Superior temporal gyrus (tissue), 1 donor: ENCODE data around the gene SYNPO2.
"Not testable (repeated sequence)": the region's sequence is repeated elsewhere in the genome, so short reads cannot be mapped to it uniquely, and the experiment has no call there.

Experiments
- DNase-seq: peaks from one replicate; pipeline ENCODE4 v3.0.0-alpha.2; 2016; ENCODE audit errors: extremely low spot score

The SYNPO2 gene

DNA sequence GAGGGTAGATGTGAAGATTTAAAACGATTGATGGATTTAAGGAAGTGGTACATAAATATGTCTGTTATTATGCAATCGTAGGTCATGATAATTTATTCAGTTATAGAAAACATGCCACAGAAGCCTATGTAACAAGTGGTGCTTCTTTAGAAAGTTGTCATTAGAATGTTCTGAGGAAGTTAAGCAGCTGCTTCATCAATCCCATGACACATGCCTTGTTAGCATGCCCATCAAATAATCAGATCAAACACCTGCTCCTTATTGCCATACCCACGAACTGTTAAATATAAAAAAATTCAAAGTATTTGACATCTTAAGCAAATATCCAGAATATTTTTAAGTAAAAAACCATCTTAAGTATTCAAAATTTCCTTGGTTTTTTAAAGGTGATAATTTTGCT, 170.6 kb downstream of the SYNPO2 start:
- DNase-seq: no peak

DNA sequence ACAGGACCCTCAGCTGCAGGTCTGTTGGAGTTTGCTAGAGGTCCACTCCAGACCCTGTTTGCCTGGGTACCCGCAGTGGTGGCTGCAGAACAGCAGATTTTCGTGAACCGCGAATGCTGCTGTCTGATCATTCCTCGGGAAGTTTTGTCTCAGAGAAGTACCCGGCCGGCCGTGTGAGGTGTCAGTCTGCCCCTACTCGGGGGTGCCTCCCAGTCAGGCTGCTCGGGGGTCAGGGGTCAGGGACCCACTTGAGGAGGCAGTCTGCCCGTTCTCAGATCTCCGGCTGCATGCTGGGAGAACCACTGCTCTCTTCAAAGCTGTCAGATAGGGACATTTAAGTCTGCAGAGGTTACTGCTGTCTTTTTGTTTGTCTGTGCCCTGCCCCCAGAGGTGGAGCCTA, 178.5 kb downstream of the SYNPO2 start:
- DNase-seq: not testable (repeated sequence)

DNA sequence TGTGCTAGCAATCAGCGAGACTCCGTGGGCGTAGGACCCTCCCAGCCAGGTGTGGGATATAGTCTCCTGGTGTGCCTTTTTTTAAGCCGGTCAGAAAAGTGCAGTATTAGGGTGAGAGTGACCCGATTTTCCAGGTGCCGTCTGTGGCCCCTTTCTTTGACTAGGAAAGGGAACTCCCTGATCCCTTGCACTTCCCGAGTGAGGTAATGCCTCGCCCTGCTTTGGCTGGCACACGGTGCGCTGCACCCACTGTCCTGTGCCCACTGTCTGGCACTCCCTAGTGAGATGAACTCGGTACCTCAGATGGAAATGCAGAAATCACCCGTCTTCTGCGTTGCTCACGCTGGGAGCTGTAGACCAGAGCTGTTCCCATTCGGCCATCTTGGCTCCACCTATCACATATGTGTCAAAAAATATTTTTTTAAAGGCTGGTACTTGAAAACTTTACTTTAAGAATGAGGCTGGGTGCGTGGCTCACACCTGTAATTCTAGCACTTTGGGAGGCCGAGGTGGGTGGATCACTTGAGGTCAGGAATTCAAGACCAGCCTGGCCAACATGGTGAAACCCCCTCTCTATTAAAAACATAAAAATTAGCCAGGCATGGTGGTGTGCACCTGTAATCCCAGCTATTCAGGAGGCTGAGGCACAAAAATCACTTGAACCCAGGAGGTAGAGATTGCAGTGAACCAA, 179.2 kb downstream of the SYNPO2 start:
- DNase-seq: not testable (repeated sequence)

DNA sequence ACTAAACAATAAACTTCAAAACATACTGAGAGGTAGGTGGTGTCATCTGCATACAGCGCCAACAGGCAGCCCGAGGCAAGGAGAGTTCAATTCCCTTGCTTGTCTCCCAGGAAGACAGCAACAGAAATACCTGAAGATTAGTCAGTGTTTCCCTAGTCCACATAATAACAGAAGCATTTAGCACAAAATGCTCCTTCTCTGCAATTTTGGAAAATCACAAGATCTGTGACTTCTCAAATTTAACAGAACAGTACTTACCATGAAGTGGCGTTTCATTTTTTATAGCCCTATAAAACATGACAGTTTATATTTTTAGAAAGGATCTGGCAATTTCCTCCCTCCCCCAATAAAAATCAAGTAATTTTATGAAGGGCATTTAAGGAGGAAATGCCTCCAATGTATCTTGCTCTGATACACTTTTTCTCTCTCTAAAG, 179.9 kb downstream of the SYNPO2 start:
- DNase-seq: no peak

DNA sequence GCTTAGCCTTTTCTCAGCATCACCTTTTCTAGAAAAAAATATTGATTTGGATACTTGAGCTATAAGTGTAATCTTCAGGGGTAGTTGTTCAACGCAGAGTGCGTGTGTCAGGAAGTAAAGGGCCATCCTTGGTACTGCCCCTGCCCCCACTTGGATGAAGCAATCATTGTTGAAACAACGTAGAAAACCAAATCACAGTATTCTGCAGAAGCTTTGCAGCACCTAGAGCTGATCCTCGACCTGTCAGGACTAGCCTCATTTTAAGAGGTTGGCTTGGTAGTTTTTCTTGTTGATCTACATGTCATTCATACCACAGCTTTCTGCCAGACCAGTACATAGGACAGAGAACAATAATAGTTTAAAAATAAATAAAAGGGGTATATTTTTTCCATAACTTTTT, 181.6 kb downstream of the SYNPO2 start:
- no peak for DNase-seq

DNA sequence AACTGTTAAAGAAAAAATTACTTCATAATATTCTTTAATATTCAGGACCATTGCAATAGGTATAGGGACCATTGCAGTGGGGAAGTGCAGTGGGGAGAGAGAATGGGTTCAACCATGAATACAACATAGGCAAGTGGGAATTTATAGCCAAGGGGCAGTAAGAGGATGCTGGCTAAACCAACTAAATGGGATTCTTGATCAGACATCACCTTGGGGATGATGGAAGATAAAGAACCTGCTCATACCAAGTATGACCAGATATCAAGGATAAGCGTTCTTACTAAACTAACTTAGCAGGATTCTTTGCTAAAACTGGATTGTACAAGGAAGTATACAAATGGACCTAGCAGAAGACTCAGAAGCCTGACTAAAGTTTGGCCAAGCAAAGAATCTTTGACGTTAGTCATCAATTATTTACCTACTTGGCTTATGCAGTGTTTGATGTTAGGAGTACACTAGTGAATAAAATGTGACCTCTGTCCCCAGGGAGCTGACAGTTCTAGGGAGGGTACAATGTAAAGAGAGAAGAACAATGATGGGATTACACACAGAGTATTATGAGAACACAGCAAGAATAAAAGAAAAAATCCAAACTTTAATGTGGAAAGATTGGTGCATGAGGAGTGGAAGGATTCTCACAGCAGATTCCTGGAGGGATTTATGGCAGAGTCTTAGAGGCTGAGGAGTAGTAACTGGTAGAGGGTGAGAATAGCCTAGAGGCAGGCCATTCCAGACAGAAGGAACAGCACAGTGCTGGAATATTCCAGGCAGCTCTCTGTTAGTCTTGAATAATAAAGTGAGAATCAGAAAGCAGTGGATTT, 192.3 kb downstream of the SYNPO2 start:
- no peak for DNase-seq

DNA sequence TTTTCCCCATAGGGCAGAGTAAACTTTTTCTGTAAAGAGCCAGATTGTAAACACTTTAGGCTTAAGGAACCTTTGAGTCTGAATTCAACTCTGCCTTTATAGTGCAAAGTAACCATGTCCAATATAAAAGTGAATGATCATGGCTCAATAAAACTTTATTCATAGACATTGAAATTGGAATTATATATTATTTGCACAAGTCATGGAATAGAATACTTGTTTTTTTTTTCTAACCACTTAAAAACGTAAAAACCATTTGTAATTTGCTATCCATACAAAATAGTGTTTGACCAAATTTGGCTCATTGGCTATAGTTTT, 192.8 kb downstream of the SYNPO2 start:
- no peak for DNase-seq

DNA sequence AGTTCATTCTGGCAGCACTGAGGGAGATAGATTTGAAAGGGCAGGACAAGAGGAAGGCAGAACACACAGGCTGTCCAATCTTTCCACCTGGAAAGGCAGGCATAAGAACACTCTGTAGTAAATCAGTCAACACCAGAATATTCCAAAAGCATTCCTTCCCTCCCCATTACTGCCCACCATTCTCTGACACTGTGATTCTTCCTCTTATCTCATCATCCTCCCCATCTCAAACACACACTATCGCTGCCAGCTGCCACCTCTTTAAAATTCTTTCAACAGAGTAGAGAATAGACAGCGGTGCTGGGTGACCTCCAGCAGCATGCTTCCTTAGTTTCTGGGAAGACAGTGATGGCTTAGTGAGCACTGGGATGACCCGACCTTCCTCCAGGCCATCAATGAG, 193.3 kb downstream of the SYNPO2 start:
- no peak for DNase-seq

DNA sequence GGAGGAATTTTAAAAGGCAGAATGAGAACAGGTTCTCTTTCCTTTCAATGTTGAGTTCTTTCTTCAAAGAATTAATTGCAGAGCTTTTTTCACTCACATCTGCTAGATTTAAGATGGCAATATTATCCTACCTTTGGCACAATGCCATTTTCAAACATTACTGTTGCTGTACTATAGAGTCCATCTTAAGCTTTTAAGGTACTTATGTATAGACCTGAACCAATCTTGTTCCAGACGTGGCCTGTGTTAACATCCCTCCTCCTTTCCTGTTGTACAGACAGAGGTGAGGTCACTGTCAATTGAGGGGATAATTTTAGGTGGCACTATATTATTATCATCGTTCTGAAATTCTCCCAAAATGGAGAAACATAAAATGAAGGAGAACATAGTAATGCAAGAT, 194.0 kb downstream of the SYNPO2 start:
- DNase-seq: no peak

DNA sequence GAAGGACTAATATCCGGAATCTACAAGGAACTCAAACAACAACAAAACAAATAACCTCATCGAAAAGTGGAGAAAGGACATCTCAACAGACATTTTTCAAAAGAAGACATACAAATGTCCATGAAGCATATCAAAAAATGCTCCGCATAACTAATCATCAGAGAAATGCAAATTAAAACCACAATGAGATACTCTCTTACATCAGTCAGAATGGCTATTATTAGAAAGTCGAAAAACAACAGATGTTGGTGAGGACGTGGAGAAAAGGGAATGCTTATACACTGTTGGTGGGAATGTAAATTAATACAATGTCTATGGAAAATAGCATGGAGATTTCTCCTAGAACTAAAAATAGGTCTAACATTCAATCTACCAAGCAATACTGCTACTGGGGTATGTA, 195.9 kb downstream of the SYNPO2 start:
- no peak for DNase-seq

DNA sequence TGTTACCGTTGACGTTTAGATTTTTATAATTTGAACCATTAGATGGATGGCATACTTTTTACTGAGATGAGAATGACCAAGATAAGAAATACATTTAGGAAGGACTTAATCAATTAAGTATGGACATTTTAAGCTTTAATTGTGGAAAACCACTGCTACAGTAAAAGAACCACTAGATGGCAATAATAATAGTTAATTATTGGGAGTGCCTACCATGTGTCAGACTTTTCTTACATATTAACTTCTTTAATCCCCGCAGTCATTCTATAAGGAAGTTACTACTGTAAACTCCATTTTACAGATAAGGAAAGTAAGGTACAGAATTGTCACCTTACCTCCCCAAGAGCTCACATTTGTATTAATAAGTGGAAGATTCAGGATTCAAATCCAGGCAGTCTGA, 198.5 kb downstream of the SYNPO2 start:
- no peak for DNase-seq

DNA sequence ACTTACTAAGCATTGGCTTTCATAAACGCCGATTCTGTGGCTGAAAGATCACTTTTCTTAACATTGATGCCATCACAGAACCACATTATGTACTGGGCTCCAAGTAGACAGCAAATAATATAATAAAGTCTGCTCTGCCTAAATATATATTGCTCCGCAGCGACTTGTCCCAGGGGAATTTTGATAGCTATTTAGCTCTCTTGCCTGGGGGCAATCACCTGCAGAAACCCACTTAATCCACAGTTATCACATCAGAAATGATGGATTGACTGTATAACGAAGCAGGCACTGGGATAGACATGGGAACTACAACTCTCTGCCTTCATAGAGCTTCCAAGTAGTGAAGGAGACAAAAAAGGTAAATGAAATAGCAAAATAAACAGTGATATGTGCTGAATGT, 199.0 kb downstream of the SYNPO2 start:
- DNase-seq: no peak

DNA sequence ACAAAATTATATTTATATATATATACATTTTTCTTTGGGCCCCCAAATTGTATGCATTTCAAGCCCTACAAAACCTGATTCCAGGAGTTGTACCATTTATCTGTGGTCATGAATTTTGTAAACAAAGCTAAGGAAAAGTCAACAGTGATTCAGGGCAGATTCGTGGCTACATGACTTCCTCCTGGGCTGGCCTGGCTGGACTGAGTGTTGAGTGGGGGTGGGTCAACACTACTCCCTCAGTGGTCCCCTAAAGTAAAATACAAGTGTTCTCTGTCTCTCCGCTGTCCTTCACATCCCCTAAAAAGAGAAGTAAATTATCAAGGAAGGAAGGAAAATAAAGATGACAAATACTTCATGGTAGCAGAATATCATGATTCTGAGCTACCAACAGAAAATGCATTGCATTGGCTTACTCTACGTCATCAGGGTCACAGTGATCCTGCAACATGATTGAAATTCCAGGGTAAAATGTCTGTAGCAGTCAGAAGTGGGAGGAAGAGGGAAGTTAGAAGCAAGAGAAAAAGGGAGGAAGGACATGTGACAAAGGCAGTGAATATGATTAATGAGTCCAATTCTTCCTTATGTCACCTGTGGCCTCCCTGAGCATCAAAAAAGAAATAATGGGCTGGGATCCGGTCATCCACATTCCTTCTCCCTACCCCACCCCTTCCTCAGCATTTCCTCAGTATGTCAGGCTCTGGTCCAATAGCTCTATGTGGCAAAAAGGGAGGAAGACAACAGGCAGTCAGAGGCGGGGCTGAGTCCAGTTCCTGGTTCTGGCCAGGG, 204.6 kb downstream of the SYNPO2 start:
- DNase-seq: no peak

DNA sequence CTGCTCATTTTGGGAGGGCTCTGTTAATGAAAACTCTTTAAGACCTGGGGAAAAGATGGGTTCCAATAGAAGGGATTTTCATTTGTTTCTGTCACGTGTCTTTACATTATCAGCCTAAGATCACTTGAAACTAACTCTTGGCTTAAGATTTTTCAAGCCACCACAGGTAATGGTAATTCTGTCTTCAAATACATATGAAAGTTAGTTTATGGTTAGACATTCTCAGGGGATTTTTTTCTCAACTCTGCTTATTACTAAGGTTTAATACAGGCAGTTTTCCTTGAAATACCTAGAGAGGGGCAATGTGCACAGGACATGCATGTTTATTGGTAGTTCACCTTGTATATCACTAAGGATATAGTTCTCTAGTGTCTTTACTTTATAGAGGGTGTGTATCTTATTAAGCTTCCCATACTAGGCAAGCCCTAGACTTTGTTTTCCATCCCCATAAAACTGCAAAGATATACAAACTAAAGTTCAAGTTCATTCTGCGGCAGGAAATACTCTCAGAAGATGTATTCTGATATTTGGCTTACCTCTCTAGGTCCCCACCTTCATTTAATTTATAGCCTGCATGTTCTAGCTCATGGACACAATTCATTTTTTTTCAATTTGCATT, 208.7 kb downstream of the SYNPO2 start:
- no peak for DNase-seq

DNA sequence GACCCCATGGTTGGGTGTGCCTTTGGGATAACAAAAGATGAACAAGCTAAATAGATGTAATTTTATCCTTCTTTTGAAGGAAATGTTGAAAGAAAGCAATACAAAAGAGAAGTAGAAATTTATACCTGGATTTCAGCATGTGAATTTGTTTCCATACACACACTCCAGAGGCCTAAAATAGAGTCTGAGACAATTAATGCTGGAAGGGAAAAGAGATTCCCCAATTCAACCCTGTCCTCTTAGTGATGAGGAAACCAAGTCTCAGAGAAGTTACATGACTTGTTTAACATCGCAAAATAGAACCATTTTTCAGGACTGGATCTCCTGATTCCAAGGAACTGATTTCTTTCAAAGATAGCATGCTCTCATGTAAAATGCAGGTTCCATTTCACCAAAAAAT, 209.7 kb downstream of the SYNPO2 start:
- no peak for DNase-seq

DNA sequence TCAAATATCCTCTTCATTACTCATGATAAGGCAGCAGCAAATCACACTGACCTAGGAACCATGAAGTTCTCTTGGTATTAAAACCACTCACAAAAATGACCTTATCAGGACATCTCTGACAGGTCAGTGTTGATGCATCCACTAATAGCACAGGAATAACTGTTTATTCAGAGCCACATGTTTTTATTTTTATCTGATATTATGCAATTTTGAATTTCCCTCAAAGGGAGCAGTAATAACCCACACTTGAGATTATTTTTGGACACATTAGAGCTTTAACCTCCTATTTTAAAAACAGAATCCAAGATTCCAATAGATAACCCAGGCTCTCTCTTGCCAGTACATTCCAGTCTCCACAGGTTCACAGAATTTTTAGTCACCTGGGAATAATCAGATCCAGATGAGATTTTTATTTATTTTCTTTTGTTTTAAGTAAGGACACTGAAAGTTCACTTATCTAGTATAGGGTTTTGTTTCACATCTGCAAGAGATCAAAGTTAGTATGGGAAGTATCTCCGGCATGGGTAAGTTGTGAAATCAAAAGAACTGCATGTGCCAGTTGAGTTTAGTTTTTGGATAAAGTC, 210.7 kb downstream of the SYNPO2 start:
- no peak for DNase-seq

DNA sequence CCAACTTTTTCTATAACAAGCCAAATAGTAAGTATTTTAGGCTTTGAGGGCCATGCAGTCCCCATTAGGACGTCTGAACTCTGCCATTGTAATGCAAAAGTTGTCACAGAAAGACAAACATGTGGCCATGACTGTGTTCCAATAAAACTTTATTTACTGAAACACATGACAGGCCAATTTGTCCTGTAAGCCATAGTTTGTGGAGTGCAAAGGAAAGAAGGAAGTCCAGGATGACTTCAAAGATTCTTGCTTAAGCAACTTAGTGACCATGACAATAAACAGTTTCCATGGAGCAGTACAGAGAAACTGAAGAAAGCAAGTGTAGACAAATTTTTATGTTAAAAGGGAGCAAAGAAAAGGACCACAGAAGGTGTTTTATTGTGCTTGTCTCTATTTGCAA, 212.0 kb downstream of the SYNPO2 start:
- DNase-seq: no peak

DNA sequence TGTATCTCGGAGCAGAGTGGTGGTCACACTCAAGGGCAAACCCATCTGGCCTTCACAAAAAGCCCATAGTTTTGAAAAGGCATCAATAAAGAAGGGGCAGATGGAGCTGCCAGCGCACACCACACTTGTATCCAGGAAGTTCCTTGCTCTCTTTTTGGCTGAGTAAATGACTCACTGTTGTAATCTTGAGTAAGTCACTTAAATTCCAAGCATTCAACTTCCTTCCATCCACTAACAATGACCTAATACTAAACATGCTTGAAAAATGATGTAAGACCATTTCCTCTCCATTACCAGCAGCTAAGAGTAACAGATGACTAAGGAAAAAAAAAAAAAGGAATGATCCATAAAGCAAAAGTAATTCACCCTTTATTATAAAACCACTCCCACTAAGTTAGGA, 214.6 kb downstream of the SYNPO2 start:
- DNase-seq: no peak

DNA sequence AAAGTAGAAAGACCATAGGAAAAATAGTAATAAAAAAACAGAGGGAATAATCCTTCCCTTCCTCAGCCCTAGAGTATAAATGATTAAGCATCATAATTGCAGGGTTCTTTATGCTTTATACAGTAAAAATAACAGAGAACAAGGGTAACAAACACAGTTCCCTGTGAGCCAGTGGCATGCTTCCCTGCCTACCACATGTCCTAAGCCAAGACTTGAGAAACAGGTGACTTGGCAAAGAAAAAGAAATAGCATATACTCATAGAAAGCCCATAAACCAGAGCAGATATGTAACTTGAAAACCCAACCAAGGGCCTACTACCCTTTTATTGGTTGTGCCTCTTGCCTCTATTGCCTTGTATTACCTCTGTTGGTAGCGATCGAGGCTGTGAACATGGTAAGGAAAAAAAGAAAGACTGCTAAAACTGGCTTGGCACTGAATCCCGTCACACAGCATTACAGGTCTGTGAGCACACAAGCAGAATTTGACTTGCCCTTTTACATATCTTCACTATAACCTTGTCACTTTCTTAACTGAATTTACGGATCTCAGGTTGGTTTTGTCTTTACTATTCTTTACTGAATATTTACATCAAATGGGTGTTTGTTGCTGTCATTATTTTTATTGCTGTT, 216.1 kb downstream of the SYNPO2 start:
- no peak for DNase-seq

DNA sequence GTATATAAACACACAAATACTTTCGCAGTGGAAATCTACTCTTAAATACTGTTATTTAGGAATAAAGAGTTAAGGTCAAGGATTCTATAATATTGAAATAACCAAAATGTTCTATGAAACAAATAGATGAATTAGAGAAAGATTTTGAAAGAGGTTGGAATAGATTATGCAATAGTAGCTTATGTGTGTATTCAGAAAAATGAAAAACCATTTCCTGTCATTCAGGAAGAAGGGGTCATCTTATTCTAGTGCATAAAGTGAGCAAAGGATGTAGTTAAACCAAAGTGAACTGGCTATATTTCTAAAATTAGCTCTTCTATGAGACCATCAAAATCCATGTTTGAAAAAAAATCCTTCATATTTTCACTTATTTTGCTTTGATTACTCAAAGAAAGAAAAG, 217.0 kb downstream of the SYNPO2 start:
- DNase-seq: no peak
